Stimulated activated CD4-positive, alpha-beta T cell treated with anti-CD3 and anti-CD28 coated beads, TNF-alpha, amount 100 ng/mL, for 48 hours (primary cell): ENCODE data around the gene LMF1.

Experiments used
- DNase-seq, 3 donors: peaks; one replicate each; pipeline ENCODE4 v3.0.0-alpha.2; 2020; ENCODE audit warnings: low read depth in 3 of 3

The LMF1 gene

GRCh38 chr16:929227-930073, 41.3 kb downstream of the LMF1 start:
- no peak for DNase-seq

DNA sequence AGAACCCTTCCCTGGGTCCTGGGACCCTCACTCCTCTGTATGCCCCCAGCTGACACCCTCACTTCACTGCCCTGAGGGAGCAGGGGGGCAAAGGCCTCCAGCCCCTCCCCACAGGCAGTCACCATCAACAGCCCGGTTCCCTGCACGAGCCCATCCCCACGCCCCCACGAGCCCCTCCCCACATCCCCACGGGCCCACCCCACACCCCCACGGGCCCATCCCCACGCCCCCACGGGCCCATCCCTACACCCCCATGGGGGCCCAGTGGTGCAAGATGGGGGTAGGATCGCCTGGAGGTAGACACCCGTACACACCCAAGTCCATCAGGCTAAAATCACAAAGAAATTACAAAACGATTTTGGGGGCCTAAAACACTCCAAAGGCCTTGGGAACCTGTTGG, 42.3 kb downstream of the LMF1 start:
- DNase-seq = no peak

- no peak for DNase-seq
Observed at GRCh38 chr16:927931-928330, 42.9 kb downstream of the LMF1 start.

DNA sequence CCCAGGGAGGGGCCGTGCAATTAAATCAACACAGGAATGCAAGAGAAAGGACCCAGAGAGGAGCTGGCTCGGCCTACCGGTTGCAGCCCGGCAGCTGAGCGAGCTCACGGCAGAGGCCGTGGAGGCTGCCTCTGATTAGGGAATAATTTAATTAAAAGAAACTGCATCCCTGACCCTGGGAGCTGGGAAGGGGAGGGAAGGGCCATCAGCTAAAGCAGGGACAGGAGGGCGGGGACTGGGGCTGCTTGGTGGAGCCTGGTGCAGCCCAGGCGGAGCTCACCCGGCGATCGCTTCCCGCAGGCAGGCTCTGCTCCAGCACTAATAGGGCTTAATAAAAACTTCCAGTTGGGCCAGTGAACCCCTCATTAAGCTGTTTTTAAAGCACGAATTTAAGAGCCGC, 43.4 kb downstream of the LMF1 start:
- no peak for DNase-seq

- no peak for DNase-seq
Observed at GRCh38 chr16:926715-927114, 44.1 kb downstream of the LMF1 start.

DNA sequence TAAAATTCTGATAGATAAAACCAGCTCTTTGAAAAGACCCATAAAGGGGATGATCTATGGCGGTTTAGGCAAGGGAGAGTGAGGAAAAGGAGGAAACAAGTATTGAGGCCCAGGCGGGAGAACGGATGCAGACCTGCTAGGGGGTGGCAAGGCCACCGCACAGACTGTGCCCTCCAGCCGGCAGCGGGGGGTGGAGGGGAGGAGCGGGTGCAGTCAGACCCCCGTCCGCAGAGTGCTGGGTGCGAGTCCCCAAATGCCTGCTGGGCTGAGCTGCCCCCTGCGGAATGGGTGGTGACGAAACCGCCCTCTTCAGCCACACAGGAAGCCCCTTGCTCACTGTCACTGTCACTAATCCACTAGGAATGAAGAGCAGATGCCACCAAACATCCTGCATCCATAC, 46.0 kb downstream of the LMF1 start:
- DNase-seq = no peak

GRCh38 chr16:924063-924462, 46.7 kb downstream of the LMF1 start:
- no peak for DNase-seq

GRCh38 chr16:923184-923583, 47.6 kb downstream of the LMF1 start:
- no peak for DNase-seq

- DNase-seq = no peak
Observed at GRCh38 chr16:922051-922450, 48.7 kb downstream of the LMF1 start.

DNA sequence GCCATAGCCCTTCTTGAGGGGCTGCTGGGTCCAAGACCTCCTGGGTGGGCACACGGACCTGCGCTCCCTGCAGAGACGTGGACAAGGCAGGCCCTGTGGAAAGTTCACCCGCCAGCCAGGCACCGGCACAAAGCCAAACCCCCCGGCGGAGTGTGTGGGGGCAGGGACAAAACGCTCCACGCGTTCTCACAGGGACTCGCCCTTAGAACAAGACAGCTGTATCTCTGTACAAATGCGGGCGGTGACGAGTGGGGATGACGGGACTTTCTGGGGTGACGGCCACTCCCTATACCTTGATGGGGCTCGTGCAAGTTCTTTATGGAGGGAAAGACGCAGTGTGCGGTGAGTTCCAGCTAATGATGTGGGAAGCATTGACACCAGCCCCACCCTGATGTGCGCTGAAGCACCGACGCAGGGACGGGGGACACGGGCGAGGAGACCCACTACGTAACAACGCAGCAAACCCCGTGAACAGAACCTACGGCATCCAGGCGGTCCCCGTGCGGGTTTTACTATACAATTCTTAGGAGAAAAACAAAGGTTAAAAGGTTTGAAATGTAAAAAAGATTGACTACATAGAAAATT, 49.4 kb downstream of the LMF1 start:
- no peak for DNase-seq

- DNase-seq = no peak
Observed at GRCh38 chr16:920717-921116, 50.1 kb downstream of the LMF1 start.

DNA sequence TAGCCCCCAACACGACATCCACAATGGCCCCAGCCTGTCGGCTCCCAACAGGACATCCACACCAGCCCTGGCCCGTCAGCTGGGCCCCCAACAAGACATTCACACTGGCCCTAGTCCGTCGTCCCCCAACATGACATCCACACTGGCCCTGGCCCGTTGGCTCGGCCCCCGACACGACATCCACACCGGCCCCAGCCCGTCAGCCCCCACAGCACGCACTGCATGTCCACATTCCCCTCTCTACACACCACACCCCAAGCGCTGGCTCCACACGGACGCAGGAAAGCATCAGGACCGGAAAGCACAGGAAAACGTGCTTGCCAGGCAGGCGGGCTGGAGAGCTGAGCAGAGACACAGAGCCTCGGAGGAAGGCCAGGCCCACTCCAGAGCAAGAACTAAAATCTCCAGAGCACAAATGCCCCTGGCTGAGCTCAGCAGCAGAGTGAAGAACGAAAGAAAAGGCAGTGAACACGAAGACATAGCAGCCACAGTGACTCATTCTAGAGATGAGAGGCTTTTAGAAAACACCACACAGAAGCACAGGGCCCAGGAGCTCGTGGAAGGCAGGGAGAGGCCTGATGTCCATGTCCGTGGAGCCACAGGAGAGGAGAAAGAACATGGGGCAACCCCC, 50.6 kb downstream of the LMF1 start:
- DNase-seq = no peak

DNA sequence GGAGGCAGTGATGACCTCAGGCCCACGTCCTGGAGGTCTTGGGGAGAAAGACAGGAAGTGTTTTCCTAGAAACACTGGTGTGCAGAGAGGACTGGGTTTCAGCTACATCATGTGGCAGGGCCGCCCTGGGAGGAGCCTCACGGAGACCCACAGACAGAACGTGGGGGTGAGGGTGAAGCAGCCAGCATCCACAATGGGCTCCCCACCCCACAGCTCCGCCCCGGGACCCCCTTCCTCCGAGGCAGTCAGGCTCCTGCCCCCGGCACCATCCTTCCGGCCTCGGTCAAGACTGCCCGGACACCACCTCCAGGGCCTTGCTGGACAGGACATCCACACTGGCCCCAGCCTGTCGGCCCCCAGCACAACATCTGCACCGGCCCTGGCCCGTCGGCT, 51.1 kb downstream of the LMF1 start:
- no peak for DNase-seq

DNA sequence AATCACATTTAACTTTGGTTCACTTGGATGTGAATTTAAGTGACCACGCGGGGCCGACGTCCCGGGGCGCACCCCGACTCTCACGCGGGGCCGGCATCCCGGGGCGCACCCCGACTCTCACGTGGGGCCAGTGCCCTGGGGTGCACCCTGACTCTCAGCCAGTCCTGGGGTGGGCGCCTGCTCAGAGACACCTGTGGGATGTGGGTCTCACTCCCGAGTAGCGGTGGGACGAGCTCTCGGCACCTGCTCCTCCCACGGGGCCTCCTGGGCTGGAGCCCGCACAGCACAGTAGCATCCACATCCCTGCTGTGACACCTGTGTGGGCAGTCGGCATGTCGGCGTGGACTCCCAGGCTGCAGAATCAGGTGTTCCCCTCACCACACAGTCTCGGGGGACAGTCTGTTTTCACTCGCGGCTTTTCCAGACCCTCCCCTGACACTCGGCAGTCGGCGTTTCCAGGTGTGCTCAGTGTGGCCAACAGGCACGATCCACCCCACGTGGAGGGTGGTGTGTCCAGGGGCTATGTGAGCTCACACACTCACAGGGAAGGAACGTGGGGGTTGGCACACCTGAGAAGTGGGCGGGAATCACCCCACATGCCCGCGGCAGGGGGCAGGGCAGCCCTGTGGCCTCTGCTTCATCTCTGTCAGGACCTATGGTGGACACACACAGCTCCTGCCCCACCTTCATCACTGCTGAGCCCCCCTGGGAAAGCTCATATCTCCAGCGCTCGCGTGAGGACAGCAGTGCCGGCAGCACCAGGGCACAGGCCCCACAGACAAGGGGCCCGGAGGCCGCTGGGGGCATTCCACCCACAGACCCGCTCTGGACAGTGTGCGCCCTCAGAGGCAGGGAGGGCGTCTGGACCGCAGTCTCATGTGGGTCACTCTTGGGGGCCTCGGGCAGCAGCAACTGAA, 51.8 kb downstream of the LMF1 start:
- no peak for DNase-seq

- DNase-seq = no peak
Observed at GRCh38 chr16:918068-918467, 52.7 kb downstream of the LMF1 start.

- DNase-seq = no peak
Observed at GRCh38 chr16:917591-918061, 53.2 kb downstream of the LMF1 start.

- DNase-seq = no peak
Observed at GRCh38 chr16:916035-916799, 54.6 kb downstream of the LMF1 start.

GRCh38 chr16:915546-915945, 55.2 kb downstream of the LMF1 start:
- no peak for DNase-seq

DNA sequence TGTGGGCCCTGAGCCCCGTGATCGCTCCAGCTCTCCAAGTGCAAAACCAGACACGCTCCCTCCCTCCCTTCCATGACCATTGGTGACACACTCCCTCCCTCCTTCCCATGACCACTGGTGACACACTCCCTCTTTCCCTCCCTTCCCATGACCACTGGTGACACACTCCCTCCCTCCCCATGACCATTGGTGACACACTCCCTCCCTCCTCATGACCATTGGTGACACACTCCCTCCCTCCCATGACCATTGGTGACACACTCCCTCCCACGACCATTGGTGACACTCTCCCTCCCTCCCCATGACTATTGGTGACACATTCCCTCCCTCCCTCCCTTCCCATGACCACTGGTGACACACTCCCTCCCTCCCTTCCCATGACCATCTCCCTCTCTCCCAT, 56.3 kb downstream of the LMF1 start:
- DNase-seq = no peak

DNA sequence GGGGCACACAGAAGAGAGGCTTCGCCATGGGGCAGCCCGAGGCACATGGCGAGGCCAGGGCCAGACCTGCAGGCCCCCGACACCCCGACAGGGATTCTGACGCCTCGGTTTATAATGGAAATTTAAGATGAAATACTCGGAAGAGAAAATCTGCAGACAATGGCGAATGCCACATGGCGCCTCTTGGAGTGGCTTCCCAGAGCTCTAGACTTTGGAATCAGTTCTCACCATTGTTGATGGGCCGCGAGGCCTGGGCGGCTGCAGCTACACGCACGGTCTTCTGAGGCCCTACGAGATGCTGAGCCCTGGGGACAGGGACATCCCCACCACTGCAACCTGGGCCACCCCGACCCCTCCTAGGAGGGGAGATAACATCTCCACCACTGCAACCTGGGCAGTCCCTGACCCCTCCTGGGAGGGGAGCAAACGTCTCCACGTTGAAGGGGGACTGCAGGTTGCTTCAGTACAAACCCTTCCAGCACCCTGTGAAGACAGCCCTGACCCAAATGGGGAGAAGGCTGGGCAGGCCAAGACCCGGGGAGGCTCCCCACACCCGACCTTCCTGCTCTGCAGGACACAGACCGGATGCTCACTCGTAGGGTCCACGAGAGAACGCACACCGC, 56.9 kb downstream of the LMF1 start:
- DNase-seq = no peak
